GM04503 (cell line): ENCODE data around the gene DNAJB8.

ENCODE experiments used
- DNase-seq: peaks from one replicate; pipeline ENCODE4 v3.0.0-alpha.2; 2012; ENCODE audit warnings: low read depth

Gene DNAJB8

DNA sequence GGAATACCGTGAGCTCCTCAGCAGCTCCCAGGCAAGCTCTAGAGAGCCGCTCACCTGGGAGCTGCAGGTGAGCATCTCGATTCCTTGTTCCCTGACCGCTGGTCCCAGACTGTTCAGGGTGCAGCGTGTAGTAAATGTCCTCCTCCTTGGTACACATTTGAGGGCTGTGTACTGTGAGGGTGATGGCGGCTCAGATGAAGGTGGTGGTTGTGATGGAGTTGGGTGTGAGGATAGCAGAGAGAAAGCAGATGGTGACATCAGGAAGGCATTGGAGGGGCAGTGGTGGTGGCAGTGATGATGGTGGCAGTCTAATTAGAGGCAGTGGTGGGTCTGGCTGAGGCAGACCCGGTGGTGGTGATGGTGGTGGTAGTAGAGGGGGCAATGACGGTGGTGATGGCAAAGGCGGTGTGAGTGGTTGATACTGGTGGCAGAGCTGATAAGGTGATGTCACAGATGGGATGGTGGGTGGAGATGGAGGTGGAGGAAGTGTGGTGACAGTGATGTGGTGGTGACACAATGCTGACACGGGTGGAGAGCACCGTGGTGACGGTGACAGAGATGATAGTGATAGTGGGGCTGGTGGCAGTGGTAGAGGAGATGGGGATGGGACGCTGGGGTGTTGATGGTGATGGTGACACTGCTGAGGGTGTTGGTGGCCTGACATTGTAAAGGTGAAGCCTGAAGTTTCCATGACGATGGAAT, at the start of gene DNAJB8:
Gene DNAJB8 (minus strand): TSS at position 51 of the 702 bp plus-strand sequence. CDS start 3,645 bp downstream, outside the sequence.
- no peak for DNase-seq

DNA sequence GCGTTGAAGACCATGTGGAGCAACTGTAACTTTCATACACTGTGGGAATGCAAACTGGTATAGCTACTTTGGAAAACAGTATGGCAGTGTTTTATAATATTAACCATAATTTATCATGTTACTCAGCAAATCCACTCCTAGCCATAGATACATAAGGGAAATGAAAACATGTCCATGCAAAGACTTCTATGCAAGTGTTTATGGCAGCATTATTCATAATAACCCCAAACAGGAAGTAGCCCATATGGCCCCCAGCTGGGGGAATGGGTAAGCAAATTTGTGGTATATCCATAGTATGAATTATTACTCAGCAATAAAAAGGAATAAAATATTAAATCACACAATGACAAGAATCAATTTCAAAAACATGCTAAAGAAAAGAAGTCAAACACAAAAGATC, 49.3 kb upstream of the DNAJB8 start:
- no peak for DNase-seq

GRCh38 chr3:128508852-128509251, 42.2 kb upstream of the DNAJB8 start:
- DNase-seq = no peak

GRCh38 chr3:128506754-128507153, 40.1 kb upstream of the DNAJB8 start:
- no peak for DNase-seq

DNA sequence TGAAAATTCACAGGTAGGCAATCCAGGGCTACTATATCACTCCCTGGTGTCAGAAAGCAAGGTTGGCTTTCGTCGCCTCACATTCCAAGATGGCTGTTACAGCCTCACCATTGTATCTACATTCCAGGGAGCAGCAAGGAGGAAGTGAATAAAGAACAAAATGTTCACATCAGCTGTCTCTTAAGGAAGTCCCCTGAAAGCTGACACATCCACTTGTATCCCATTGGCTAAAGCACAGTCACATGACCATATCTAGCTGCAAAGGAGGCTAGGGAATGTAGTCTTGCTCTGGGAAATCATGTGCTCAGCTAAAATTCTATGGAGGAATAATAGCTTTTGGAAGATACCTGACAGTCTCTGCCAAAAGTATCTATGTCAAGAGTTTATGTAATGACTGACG, 39.1 kb upstream of the DNAJB8 start:
- DNase-seq = no peak

GRCh38 chr3:128504963-128505730, 38.5 kb upstream of the DNAJB8 start:
- DNase-seq = no peak

DNA sequence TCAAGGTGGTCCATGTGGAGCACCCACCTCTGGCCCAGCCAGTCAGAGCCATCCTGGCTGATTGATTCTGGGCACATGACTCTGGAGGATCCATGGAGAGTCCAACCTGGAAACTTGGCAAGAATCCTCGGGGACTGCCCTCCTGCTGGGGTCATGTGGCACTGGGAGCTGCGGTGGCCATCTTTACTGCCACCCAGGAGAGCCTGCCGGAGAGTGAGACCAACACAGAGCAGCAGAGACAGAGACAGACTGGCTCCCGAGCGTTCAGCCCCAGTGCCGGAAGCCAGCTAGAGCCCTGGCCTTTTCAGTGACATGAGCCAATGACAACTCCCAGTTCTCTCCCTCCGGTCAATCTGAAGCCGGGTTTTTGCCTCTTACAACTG, 37.8 kb upstream of the DNAJB8 start:
- no peak for DNase-seq

GRCh38 chr3:128503751-128504532, 37.3 kb upstream of the DNAJB8 start:
- DNase-seq = no peak

GRCh38 chr3:128503164-128503651, 36.5 kb upstream of the DNAJB8 start:
- no peak for DNase-seq

DNA sequence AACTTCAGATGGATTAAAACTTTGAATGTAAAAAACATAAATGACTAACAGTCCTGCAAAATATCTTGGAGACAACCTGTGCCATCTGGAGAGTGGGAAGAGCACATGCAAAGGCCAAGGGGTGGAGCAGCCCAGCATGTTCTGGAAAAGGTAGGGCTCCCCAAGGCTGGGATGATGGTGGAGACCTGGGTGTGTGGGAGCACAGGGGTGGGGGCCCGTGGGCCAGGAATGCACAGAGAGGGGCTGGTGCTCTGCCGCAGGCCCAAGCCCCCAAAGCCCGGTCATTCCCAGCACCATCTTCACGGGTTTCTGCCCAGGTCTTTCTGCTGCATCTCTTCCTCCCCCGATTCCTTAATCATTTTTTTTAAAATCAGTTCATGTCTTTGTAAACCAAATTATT, 36.0 kb upstream of the DNAJB8 start:
- no peak for DNase-seq

- no peak for DNase-seq
These were observed 34.7 kb upstream of the DNAJB8 start for GRCh38 chr3:128501431-128501830.

DNA sequence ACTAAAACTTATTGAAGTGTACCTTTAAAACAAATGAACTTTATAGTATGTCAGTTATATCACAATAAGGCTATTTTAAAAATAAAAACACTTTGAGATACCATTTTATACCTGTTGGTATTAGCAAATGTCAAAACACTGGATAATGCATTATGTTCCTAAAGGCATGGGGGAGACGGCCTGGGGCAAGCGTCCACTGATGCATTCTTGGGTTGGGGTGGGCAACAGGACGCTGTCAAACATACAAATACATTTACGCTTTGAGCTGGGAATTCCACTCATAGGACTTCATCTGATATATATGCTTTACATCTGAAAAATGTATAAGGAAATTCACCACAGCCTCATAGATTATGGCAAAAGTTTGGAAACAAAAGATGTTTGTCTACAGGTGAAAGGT, 33.9 kb upstream of the DNAJB8 start:
- no peak for DNase-seq

DNA sequence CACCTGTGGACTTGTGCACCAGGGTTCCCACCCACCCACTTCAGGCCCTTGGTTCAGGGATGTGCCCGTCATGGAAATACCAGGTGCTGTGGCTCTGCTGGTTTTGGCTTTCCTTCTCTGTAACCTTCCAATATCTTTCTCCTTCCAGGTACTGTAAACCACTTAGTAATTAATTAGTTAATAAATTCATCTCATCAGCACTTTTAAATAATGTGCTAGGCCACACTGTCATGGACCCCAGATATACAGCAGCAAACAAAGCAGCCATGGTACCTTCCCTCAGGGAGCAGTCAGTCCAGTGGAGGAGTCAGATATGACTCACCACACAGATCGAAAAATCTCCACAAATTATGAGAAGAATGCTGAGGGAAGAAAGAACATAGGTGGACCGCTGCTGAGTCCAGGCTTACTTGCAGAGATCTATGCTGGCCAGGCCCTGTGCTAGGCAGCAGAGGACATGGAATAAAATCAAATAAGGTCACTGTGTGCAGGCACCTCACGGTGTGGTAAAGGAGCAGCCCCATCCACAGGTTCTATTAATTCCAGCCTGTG, 33.1 kb upstream of the DNAJB8 start:
- no peak for DNase-seq

DNA sequence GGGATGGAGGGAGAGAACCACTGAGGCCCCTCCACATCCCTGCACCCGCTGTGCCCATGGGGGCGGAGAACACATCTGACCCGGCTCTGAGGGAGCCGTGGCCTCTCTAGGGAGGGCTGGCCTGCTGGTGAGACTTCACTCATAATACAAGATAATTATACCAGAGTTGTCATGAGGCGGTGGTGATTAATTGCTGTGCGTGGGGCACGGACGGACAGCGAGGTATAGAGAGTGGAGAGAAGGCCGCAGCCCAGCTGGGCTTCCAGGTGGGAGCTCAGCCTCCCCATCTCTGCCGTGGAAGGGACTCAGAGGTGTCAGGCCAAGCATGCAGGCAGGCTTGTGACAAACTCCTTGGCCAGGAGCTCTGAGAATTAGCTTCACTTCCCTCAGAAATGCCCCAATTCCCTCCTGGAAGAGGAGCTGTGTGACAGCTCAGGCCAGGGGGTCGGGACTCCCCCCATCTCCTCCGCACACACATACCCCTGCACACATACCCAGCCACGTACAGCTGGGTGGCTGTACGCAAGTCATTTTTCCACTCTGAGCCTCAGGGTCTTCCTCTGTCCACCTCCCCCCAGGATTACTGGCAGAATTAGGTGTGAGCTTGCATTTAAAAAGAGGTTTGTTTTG, 32.3 kb upstream of the DNAJB8 start:
- DNase-seq = no peak

GRCh38 chr3:128498127-128498626, 31.5 kb upstream of the DNAJB8 start:
- no peak for DNase-seq

GRCh38 chr3:128497305-128498126, 30.8 kb upstream of the DNAJB8 start:
- DNase-seq = no peak

GRCh38 chr3:128496602-128497304, 30.1 kb upstream of the DNAJB8 start:
- DNase-seq = no peak

DNA sequence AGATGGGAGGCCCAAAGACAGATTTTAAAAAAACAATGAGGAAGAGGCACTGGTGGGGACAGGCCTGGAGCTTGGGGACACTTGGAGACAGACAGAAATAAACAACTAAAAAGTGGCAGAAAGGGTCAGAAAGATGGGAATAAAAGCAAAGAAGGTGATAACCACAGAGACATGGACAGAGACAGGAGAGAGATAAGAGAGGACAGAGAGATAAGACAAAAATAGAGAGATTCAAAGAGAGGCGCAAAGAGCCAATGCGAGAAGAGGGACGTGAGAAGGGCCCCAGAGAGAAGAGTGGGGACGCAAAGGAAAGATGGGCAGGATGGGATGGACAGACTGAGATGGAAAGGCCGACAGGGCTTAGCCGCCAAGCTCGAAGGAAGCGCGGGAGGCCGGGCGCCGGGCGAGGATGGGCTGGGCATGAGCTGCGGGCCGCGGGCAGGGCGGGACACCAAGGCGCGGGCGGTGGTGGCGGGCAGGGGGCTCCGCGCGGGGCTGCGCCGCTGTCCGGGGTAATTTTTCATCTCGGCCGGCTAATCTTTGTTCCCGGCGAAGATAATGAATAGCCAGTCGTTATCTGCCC, 29.4 kb upstream of the DNAJB8 start:
- DNase-seq = no peak

GRCh38 chr3:128495435-128495970, 28.8 kb upstream of the DNAJB8 start:
- DNase-seq = no peak

GRCh38 chr3:128494367-128494650, 27.6 kb upstream of the DNAJB8 start:
- DNase-seq = no peak
